Uterus (tissue), 2 donors: ENCODE measurements around the gene PLD2.

Experiments used
- POLR2A ChIP-seq, 2 donors: fragments of 450-650 bp; IDR thresholded peaks; one replicate each; pipeline ENCODE4 v1.6.1; 2016; ENCODE audit warnings: antibody characterized with exemption in 2 of 2, mild to moderate bottlenecking in 1 of 2, moderate library complexity in 1 of 2
- TF ChIP-seq, protein P1 (sequence below), 4 experiments: fragments of 200-600 bp in 2 of 4; fragments of 450-650 bp in 2 of 4; sonication (generic) in 2 of 4; IDR thresholded peaks; one replicate each; pipeline ENCODE4 v1.5.1; 2016 to 2019; ENCODE audit warnings: antibody characterized with exemption in 4 of 4, mild to moderate bottlenecking in 2 of 4, moderate library complexity in 1 of 4

DNA sequence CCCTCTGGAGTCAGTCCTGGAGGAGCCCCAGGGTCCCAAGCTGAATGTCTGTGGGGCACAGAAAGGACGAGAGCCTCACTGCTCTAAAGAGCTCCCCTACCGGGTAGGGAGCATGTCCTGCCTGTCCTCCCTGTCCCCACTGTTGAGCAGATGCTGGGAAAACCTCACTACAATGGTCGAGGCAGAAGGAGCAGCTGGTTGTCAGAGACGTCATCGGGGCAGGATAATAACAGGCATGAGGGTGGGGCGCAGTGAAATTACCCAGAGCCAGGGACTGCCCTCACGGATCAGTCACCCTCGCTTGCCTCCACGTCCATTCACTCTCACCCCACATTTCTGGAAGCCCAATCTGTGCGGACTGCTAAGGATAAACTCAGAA lies 34.7 kb upstream of the PLD2 start:
- TF ChIP-seq POLR2A (IDR thresholded peaks at IDR 0.05) = no peak
- TF ChIP-seq, protein P1, sequence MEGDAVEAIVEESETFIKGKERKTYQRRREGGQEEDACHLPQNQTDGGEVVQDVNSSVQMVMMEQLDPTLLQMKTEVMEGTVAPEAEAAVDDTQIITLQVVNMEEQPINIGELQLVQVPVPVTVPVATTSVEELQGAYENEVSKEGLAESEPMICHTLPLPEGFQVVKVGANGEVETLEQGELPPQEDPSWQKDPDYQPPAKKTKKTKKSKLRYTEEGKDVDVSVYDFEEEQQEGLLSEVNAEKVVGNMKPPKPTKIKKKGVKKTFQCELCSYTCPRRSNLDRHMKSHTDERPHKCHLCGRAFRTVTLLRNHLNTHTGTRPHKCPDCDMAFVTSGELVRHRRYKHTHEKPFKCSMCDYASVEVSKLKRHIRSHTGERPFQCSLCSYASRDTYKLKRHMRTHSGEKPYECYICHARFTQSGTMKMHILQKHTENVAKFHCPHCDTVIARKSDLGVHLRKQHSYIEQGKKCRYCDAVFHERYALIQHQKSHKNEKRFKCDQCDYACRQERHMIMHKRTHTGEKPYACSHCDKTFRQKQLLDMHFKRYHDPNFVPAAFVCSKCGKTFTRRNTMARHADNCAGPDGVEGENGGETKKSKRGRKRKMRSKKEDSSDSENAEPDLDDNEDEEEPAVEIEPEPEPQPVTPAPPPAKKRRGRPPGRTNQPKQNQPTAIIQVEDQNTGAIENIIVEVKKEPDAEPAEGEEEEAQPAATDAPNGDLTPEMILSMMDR (IDR thresholded peaks at IDR 0.05) = no peak
